Stomach smooth muscle (tissue), 2 donors: ENCODE results near the gene NEK11.

Source experiments
- H3K27ac ChIP-seq: one replicate; pipeline ENCODE4 v1.7.0; 2013; ENCODE audit warnings: mild to moderate bottlenecking, low read length, inconsistent platforms
- H3K27me3 ChIP-seq, 2 donors: one replicate each; pipeline ENCODE4 v1.7.0; 2013; ENCODE audit warnings: low read length in 2 of 2; ENCODE audit not compliant: insufficient read depth in 2 of 2, control insufficient read depth in 1 of 2
- H3K36me3 ChIP-seq, 2 donors: one replicate each; pipeline ENCODE4 v1.7.0; 2013; ENCODE audit warnings: low read length in 2 of 2; ENCODE audit not compliant: control insufficient read depth in 2 of 2, insufficient read depth in 2 of 2
- H3K4me1 ChIP-seq: one replicate; pipeline ENCODE4 v1.7.0; 2013; ENCODE audit warnings: low read length; ENCODE audit not compliant: control insufficient read depth, insufficient read depth
- H3K4me3 ChIP-seq, 2 donors: one replicate each; pipeline ENCODE4 v1.7.0; 2013; ENCODE audit warnings: low read length in 2 of 2
- H3K9ac ChIP-seq, 2 donors: one replicate each; pipeline ENCODE4 v1.7.0; 2013; ENCODE audit warnings: low read length in 2 of 2, mild to moderate bottlenecking in 1 of 2
- H3K9me3 ChIP-seq, 2 donors: one replicate each; pipeline ENCODE4 v1.7.0; 2013; ENCODE audit warnings: low read length in 2 of 2; ENCODE audit not compliant: control insufficient read depth in 2 of 2
- donor health status: healthy.
- donor health status: Pancreatic carcinoma.

The NEK11 gene

GRCh38 chr3:131396170-131396569, 369.5 kb downstream of the NEK11 start:
- Histone ChIP-seq H3K4me3 (no peak overlapping the region), H3K4me1 (no peaks in the 10 kb centered on the region), H3K9ac (no peak overlapping the region), H3K27ac (no peak overlapping the region), H3K27me3 (no peaks in the 10 kb centered on the region), H3K36me3 (no peaks in the 10 kb centered on the region), H3K9me3 (no peaks in the 10 kb centered on the region)

- H3K27ac ChIP-seq: no peak overlapping the region
- H3K4me3 ChIP-seq: no peak overlapping the region
- no peaks in the 10 kb centered on the region for H3K4me1 ChIP-seq
Measured at GRCh38 chr3:131397889-131398288, 371.2 kb downstream of the NEK11 start.

More at GRCh38 chr3:131397889-131398288, 371.2 kb downstream of the NEK11 start:
- Histone ChIP-seq H3K27me3 (no peaks in the 10 kb centered on the region), H3K9ac (no peak overlapping the region), H3K9me3 (no peaks in the 10 kb centered on the region), H3K36me3 (no peaks in the 10 kb centered on the region)
